ENCODE data around the gene SMARCC1.

DNA sequence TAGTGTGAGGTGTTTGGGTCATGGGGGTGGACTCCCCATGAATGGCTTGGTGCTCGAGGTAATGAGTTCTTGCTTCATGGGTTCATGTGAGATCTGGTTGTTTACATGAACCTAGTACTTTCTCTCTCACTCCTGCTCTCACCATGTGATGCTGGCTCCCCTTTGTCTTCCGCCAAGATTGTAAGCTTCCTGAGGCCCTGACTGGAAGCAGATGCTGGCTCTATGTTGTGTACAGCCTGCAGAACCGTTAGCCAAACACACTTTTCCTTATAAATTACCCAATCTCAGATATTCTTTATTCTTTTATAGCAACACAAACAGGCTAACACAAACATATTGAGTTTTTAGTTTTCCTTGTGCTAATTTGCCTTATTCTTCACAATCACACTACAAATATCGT lies 199.9 kb downstream of the SMARCC1 start:
- TF ChIP-seq, protein P1, sequence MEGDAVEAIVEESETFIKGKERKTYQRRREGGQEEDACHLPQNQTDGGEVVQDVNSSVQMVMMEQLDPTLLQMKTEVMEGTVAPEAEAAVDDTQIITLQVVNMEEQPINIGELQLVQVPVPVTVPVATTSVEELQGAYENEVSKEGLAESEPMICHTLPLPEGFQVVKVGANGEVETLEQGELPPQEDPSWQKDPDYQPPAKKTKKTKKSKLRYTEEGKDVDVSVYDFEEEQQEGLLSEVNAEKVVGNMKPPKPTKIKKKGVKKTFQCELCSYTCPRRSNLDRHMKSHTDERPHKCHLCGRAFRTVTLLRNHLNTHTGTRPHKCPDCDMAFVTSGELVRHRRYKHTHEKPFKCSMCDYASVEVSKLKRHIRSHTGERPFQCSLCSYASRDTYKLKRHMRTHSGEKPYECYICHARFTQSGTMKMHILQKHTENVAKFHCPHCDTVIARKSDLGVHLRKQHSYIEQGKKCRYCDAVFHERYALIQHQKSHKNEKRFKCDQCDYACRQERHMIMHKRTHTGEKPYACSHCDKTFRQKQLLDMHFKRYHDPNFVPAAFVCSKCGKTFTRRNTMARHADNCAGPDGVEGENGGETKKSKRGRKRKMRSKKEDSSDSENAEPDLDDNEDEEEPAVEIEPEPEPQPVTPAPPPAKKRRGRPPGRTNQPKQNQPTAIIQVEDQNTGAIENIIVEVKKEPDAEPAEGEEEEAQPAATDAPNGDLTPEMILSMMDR (IDR thresholded peaks at IDR 0.05): no peak
- no peak for TF ChIP-seq POLR2A (IDR thresholded peaks at IDR 0.05)

All from esophagus squamous epithelium (tissue), 4 donors.